ENCODE results near the gene SEMA7A. TPM values are rescaled to one million over a fixed set of nuclear protein-coding genes. Genes with fewer than 3 reads are reported as not detected.

Gene SEMA7A
- total and polyA plus RNA-seq, 9 of the 15 experiments (the other 6 are each of a cell fraction or from before 2014, with no cell fraction given), result 0.04 to 8.2 (median 5.4) TPM; not detected in 1

DNA sequence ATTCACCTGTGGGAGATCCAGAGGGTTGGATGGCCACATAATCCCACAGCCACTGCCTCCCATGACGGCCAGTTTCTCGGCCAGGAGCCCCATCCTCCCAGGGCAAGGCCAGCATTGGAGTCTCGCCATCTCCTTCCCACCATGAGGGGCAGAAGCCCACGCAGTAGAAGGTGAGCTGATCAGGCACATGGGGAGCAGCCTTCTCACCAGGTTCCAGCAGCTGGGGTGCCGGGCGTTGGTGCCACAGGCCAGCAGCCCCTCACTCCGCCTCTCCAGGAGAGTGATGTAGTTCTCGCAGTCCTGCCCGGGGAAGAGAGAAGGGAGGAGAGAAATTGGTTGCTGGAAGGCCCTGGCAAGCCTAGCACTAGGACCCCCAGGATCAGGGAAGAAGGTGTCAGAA lies 16.1 kb downstream of the SEMA7A start (continued):
- TF ChIP-seq, protein P1, sequence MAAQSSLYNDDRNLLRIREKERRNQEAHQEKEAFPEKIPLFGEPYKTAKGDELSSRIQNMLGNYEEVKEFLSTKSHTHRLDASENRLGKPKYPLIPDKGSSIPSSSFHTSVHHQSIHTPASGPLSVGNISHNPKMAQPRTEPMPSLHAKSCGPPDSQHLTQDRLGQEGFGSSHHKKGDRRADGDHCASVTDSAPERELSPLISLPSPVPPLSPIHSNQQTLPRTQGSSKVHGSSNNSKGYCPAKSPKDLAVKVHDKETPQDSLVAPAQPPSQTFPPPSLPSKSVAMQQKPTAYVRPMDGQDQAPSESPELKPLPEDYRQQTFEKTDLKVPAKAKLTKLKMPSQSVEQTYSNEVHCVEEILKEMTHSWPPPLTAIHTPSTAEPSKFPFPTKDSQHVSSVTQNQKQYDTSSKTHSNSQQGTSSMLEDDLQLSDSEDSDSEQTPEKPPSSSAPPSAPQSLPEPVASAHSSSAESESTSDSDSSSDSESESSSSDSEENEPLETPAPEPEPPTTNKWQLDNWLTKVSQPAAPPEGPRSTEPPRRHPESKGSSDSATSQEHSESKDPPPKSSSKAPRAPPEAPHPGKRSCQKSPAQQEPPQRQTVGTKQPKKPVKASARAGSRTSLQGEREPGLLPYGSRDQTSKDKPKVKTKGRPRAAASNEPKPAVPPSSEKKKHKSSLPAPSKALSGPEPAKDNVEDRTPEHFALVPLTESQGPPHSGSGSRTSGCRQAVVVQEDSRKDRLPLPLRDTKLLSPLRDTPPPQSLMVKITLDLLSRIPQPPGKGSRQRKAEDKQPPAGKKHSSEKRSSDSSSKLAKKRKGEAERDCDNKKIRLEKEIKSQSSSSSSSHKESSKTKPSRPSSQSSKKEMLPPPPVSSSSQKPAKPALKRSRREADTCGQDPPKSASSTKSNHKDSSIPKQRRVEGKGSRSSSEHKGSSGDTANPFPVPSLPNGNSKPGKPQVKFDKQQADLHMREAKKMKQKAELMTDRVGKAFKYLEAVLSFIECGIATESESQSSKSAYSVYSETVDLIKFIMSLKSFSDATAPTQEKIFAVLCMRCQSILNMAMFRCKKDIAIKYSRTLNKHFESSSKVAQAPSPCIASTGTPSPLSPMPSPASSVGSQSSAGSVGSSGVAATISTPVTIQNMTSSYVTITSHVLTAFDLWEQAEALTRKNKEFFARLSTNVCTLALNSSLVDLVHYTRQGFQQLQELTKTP (IDR thresholded peaks at IDR 0.05; ENCODE audit: low read depth in 1 of 2, partially characterized antibody in 2 of 2), result no peak
- TF ChIP-seq, protein P2, sequence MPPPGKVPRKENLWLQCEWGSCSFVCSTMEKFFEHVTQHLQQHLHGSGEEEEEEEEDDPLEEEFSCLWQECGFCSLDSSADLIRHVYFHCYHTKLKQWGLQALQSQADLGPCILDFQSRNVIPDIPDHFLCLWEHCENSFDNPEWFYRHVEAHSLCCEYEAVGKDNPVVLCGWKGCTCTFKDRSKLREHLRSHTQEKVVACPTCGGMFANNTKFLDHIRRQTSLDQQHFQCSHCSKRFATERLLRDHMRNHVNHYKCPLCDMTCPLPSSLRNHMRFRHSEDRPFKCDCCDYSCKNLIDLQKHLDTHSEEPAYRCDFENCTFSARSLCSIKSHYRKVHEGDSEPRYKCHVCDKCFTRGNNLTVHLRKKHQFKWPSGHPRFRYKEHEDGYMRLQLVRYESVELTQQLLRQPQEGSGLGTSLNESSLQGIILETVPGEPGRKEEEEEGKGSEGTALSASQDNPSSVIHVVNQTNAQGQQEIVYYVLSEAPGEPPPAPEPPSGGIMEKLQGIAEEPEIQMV (tag; conservative IDR thresholded peaks at IDR 0.05; ENCODE audit: low read depth), result no peak

- in situ Hi-C loops (cut with MboI), result no loop called here
- FAIRE-seq (no peak), ATAC-seq (no peak), DNase-seq (ENCODE audit: extremely low read depth in 1 of 4, low spot score in 3 of 4) (no peak)
- Histone ChIP-seq H4K20me1 (replicated peaks; ENCODE audit: control insufficient read depth, insufficient read depth, low read length) (peaks cover 13% of the 10 kb centered on the region), H3K4me3 (no peak overlapping the region), H3K9me1 (ENCODE audit: control insufficient read depth, insufficient read depth, low read length) (peaks cover 6% of the 10 kb centered on the region), H3K79me2 (ENCODE audit: control insufficient read depth, insufficient read depth, low read length) (peaks cover 38% of the 10 kb centered on the region), H3K27me3 (ENCODE audit: control insufficient read depth in 2 of 2, insufficient read depth in 2 of 2, low read length in 2 of 2) (no peaks in the 10 kb centered on the region), H3K4me2 (ENCODE audit: insufficient read depth, low read length) (no peak overlapping the region), H3K9ac (ENCODE audit: insufficient read depth in 1 of 2, low read depth in 2 of 2, low read length in 2 of 2) (no peak overlapping the region; a peak in 1 of 4 replicates), H3K9me3 (replicated peaks; ENCODE audit: control insufficient read depth, insufficient read depth, low read depth, low read length) (no peaks in the 10 kb centered on the region), H3K27ac (ENCODE audit: extremely low read depth, low read depth, low read length) (no peak overlapping the region), H2AFZ (ENCODE audit: low read depth, low read length) (no peak overlapping the region), H3K4me1 (replicated peaks in 1 of 2; ENCODE audit: control insufficient read depth in 2 of 2, insufficient read depth in 2 of 2, low read length in 2 of 2) (peaks cover 16 to 43% of the 10 kb centered on the region in 2 experiments; a peak in 4 of 5 replicates), H3K36me3 (ENCODE audit: control insufficient read depth, insufficient read depth, low read length) (peaks cover 63% of the 10 kb centered on the region; the same call in 2 of the 3 replicates)
- 81% methylated on average over 12 of the region's 13 CpGs for WGBS (ENCODE audit: insufficient coverage, low coverage, missing lambda C conversion rate)
- no TSS peak for BruUV-seq (replicated peaks)
- TF ChIP-seq CBFA2T2 (conservative IDR thresholded peaks at IDR 0.05) (no peak), ZNF121 (CRISPR knock-in tag; conservative IDR thresholded peaks at IDR 0.05) (no peak), NBN (IDR thresholded peaks at IDR 0.05; ENCODE audit: low read depth) (no peak)
- ChIA-PET POLR2A (interaction anchor here (1.4 kb wide), 1 partner anchor 8 kb away, joined by 4 read pairs; no protein-coding TSS in a partner anchor), CTCF (ENCODE audit: low intra/inter-chr PET ratio) (no interaction called here)
- intact Hi-C loops (cut with micrococcal nuclease), result no loop called here
These were observed 16.5 kb downstream of the SEMA7A start for GRCh38 chr15:74417225-74417624.

Data from K562 (cell line).